HL-60/S4 (cell line): ENCODE data around the gene LBHD1.
"Not testable (repeated sequence)": the region's sequence is repeated elsewhere in the genome, so short reads cannot be mapped to it uniquely, and the experiment has no call there.

ENCODE experiments used
- in situ Hi-C: fragments of 300-500 bp; cut with MboI; formaldehyde crosslinking; loops from 2 replicates; pipeline ENCODE4 v1.14.3; 2022; ENCODE audit warnings: low sequenced_read_pairs

Gene LBHD1

DNA sequence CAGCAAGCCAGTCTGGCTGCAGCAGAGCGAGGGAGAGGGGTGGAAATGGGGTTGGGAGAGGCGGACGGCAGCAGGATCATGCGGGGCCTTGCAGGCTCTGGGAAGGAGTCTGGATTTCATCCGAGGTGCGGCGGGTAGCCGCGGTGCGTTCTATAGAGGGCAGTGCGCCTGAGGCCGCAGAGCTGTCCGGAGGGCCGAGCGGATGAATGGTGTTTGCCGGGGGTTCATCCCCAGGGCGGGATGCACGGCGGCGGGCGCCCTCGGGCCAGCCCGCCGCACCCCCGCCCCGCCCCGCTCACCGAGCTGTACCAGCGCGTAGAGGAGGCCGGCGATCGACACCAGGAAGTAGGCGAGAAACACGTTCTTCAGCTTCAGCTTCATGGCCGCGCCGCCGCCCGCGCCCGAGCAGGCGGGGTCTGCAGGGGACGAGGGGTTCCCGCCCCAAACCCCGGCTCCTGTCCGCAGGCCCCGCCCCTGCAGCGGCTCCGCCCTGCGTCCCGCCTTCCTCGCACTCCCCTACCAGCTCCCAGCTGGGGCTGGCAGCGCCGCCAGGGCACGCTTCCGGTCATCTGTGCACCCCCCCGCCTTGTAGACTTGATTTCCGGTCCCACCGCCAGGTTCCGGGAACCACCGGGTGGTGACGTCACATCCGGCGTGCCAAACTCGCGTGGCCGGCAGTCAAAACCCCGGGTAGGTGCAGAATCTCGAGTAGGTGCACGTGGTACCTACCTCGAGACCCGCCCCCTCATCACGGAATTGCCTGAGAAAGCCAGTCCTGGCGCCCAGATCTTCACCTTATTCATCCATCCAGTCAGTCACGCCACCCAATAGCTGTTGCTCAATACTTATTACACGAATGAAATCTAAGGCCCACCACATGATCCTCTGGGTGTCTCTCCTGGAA is 50.2 kb downstream of the LBHD1 start, which contains the start of gene B3GAT3:
Gene B3GAT3 (minus strand): TSS at position 420 of the 904 bp plus-strand sequence. CDS start 39 bp downstream, at position 381.
- in situ Hi-C loops = no loop called here

GRCh38 chr11:62621027-62621566 is 51.0 kb downstream of the LBHD1 start:
- in situ Hi-C loops = no loop called here

DNA sequence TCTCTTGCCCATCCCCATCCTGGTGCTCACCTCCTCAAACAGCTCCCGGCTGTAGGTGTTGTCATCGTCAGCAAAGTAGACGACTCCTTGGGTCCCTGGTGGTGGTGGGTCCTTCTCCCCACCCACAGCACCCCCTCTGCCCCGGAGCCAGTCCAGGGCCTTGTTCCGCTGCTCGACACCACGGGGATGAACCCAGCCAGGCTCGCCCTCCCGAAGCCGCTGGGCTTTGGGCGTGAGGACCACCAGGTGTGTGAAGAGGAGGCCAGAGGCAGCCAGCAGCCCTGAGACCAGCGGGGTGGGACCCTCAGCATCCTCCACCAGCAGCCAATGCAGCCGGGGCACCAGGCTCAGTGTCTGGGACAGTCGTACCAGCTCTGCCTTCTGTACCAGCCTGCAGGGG is 55.1 kb downstream of the LBHD1 start:
- in situ Hi-C loops = not testable (repeated sequence)

DNA sequence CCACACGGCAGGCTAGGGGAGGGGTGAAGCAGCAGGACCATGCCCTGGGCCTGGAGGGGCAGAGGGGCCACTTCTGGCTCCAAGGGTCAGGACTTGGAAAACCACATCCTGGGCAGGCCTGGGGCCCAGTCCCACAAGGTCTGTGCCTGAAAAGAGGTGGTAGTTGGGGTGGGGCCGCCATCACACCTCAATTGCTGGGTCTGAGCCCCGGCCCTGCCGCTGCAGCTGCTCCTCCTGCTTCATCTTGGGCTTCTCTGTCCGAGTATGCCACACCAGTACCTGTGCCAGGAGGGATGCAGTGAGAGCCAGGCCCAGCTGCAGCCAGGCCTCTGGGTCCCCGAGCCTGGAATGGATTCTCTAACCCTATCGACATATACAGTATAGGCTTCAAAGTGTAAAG is 56.5 kb downstream of the LBHD1 start:
- in situ Hi-C loops = no loop called here

DNA sequence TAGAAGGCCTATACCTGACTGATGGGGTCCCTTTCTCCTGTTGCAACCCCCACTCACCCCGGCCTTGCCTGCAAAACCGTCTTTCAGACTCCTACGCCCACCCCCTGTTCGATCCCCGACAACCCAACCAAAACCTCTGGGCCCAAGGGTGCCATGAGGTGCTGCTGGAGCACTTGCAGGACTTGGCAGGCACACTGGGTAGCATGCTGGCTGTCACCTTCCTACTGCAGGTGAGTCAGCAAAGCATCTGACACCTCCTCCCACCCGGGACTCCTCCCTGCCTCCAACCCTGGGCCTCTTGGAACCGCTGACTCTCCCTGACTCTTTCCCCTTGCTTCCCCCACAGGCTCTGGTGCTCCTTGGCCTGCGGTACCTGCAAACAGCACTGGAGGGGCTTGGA is 57.8 kb downstream of the LBHD1 start:
- in situ Hi-C loops = no loop called here

- in situ Hi-C loops = no loop called here
These were observed 58.7 kb downstream of the LBHD1 start for GRCh38 chr11:62613291-62613778.
